ENCODE results near the gene TMEM245.
"Not testable (repeated sequence)": the region's sequence is repeated elsewhere in the genome, so short reads cannot be mapped to it uniquely, and the experiment has no call there.

TMEM245 gene

DNA sequence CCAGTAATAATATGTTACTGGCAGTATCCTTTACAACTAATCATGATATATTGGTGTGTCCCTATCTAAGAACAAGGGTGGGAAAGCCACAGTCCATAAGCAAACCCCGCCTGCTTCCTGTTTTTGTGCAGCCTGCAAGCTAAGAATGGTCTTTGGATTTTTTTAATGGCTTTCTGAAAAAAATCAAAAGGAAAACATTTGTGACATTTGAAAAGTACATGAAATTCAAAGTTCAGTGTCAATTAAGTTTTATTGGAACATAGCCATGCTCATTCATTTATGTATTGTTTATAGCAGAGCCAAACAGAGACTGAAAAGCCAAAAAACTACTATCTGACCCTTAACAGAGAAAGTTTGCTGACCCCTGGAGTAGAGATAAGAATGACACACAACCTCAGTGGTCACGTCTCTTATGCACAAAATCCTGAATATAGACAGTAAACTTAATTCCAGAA, 12.8 kb upstream of the TMEM245 start:
- DNase-seq: peak; percentile 75

- no peak for DNase-seq
These were observed 9.9 kb upstream of the TMEM245 start for GRCh38 chr9:109129470-109130197.

DNA sequence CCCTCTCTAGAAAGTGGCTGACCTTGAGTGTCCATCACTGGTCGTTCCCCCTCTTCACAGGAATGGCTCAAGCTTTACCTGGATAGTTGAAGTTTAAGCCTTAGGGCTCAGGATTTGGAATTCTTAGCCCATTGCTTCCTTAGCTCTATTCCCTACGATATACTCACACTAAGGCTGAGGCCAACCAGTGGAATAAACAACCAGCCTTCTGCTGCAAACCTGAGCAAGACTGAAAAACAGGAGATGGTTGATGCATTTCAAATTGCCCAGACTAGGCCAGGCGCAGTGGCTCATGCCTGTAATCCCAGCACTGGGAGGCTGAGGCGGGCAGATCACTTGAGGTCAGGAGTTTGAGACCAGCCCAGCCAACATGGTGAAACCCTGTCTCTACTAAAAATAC, 6.9 kb upstream of the TMEM245 start:
- not testable (repeated sequence) for DNase-seq

DNA sequence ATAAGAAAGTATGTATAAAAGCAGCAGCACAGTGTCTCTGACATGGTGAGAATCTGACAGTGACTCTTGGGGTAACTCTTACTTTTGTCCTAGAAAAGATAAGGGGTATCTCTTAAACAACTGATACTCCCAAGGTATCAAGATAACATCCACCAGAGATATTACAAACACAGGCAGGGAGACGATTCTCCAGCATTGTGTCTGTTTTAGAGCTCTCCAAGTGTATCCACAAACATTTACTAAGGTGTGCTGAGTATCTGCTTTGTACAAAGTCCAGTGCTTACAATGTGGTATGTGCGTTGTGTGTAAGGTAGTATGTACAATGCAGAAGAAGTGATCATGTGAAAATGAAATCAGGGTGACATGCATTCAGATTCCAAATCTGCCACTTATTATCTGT, 4.4 kb upstream of the TMEM245 start:
- no peak for DNase-seq

- peak; percentile 78 for DNase-seq
These were observed 3.2 kb upstream of the TMEM245 start for GRCh38 chr9:109122726-109123621.

GRCh38 chr9:109121232-109121796, 1.6 kb upstream of the TMEM245 start:
- peak; percentile 40 for DNase-seq

DNA sequence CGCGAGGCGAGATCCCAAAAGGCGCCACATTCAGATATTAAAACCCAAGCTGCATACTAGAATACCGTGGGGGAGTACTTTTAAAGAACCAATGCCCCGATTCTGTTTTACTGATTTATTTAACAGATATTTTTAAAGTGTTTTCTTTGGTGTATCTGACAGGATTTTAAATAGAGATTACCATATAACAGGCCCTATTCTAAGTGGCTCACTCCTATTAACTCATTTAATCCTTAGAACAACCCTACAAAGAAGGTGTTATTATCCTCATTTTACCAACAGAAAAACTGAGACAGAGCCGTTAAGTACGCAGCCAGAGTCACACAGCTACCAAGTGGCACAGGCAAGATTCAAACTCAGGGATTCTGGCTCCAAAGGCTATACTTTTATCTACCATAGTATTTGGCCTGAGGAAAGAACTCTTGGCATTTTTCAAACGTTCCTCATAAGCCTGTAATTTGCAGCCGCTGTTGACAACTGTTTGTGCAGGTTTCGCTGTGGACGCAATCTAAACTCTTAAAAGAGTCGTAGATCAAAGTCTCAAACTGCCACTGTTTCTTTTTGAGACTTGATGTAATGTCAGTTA, 550 bp upstream of the TMEM245 start:
- DNase-seq: no peak

- DNase-seq: no peak
These were observed 824 bp downstream of the TMEM245 start for GRCh38 chr9:109118808-109119438.

GRCh38 chr9:109117856-109118807, 1.6 kb downstream of the TMEM245 start:
- peak; percentile 96 for DNase-seq

DNA sequence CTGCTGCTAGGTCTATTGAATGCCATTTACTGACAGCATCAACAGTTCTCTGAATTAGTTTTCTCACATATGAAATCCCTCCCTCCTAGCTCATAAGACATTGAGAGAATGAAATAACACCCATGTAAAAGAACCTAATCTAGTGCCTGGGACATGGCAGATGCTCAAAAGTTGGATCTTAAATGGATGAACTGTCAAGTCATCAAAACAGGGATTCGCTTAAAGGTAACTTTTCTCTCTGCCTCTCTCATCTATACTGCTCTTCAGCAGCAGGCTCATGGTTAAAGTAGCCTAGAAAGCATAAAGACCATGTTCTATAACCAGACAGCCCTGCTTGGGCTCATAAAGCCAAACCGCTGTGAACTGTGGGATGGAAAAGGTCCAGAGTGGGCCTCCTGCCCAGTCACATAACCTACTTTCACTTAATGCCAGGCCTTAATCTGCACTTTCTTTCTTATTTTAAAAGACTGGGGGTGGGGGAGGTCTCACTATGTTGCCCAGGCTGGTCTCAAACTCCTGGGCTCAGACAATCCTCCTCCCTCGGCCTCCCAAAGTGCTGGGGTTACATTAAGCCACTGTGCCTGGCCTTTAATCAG, 3.7 kb downstream of the TMEM245 start:
- DNase-seq: no peak

GRCh38 chr9:109114670-109115069, 5.1 kb downstream of the TMEM245 start:
- DNase-seq: no peak

DNA sequence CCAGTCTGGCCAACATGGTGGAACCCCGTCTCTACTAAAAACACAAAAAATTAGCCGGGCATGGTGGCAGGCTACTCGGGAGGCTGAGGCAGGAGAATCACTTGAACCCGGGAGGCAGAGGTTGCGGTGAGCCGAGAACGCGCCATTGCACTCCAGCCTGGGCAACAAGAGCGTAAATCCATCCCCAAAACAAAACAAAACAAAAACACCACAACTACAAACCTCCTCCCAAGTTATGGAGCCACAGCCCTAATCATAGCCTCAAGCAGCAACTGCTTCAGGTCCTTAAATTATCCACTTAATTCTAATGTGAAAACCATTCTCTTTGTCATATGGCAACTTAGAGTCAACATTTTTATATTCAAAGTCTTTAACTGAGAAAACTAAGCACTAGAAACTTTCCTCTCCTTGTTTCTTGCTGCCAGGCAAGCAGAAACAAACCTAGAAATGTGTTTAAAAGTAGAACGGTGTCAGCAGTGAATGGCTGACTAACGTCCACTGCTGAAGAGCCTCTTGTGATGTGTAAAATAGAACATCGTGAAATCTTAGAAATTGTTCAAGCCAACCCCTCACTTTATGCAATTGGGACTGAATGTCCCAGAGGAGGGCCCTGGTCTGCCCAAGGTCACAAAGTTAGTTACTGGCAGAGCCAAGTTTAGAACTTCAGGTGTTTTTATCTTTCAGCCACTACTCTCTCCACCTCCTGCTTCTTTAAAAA, 5.7 kb downstream of the TMEM245 start:
- no peak for DNase-seq

GRCh38 chr9:109113254-109113653, 6.5 kb downstream of the TMEM245 start:
- no peak for DNase-seq

DNA sequence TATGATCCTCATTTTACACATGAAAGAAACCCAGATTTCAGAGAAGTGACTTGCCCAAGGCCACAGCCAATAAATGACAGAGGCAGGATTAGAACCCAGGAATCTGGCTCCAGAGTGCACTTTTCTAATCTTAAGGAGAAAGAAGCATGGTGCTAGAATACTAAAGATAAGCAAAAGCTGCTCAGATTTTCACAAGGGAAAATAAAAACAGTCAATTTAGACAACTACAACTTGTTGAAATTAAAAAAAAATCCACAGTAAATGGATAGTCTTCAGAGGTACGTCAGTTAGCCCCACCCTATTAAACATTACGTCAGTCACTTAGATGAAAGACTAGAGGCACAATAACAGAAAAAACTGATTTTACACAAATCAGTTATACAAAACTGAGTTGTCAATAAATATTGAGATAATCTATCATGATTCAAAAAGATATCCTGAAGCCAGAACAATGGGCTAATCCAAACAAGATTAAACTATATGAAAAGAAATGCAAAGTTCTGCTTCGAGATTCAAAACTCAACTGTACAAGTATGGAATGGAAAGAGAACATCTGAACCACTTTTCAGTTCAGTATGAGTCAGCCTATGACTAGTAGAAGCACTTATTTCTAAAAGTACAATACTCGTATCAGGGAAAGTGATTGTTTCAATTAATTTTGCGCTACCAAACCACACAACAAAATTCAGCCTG, 9.3 kb downstream of the TMEM245 start:
- no peak for DNase-seq

DNA sequence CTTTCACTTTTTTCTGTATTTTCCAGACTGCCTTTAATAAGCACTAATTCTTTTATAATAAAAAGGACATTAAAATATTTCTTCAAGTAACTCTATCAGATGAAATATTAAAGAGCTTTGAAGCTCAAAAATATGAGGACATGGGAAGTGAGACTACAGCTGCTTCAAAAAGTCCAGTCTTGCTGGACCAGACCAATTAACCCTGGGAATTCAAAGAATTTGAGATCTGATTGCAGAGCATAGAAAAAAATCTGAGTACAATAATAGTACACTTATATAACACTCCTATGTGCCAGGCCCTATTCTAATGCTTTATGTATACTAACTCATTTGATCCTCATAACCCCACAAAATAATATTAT, 9.8 kb downstream of the TMEM245 start:
- DNase-seq: no peak

- no peak for DNase-seq
These were observed 11.4 kb downstream of the TMEM245 start for GRCh38 chr9:109108318-109108717.

GRCh38 chr9:109107402-109108240, 12.1 kb downstream of the TMEM245 start:
- peak; percentile 69 for DNase-seq

DNA sequence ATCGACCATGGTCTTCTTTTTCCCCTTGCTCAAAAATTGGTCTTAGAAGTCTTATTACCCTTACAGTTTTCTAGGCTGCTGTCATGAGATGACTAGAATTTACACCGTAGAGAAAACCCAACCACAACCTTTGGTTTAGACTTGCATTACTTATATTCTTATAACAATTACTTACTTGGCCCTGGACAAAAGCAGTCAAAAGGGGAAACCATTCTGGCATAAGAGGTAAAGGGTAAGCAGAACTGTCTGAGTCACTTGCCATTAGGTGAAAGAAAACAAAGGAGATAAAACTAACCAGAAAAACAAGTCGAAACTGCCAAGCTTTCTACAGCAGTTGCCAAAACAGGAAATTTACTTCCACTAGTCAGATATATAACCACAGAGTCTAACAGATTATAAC, 17.9 kb downstream of the TMEM245 start:
- peak; percentile 55 for DNase-seq

DNA sequence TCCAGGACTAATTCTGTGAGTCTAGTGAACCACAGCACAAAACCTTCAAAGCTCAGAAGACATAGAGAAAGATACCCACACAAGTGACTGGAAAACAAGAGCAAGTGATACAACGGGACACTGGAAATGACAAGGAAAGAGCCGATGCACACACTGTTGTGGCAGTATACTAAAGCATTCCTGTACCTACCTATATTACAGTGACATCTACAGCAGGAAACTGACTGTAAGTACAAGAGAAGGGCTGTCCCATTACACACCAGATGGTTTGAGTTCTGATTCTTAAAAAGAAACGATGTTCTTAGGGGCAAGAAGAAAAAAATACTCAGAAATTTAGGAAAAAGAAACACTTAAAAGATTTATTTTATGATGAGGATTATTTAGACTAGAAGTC, 18.5 kb downstream of the TMEM245 start:
- no peak for DNase-seq
